ENCODE results near the gene MARK3.
"Not testable (repeated sequence)": the region's sequence is repeated elsewhere in the genome, so short reads cannot be mapped to it uniquely, and the experiment has no call there.

MARK3 gene

GRCh38 chr14:103517174-103517566, 132.0 kb downstream of the MARK3 start:
- no peak for DNase-seq

GRCh38 chr14:103517721-103518421, 132.7 kb downstream of the MARK3 start:
- DNase-seq: no peak

GRCh38 chr14:103518422-103519042, 133.3 kb downstream of the MARK3 start:
- peak; percentile 19 for DNase-seq

DNA sequence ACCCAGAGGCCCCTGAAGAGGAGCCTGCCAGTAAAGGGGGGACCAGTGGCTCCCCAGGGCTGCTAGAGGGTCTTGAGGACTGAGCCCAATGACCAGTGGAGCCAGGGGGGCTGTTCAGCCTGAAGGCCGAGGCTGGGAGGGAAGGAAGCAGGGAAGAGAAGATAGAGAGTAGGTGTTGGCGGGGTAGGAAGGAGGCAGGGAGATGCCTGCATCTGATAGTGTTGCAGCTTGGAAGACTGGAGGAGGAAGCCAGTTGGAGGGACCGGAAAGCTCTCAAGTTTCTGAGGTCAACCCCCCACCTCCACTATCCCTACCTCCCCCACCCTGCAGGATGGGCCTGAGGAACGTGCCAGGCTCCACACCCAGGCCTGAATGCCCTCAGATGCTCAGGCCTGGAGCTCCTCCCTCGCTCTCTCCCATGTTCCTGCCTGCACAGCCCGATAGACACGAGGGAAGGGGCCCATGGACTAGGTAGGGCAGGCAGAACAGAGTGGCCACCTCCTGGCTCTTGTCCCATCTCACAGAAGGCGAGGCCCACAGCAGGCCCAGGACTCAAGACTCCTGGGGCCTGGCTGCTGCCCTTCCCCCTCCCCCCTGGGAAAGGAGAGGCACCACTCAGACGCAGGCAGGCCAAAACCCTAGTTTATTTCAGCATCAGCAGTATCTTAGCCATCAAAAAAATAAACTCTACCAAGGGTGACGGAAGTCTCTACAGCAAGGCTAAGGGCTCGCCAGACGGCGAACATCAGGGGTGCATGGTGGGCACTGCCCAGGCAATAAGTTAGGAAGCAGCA, 134.0 kb downstream of the MARK3 start:
- DNase-seq: no peak

DNA sequence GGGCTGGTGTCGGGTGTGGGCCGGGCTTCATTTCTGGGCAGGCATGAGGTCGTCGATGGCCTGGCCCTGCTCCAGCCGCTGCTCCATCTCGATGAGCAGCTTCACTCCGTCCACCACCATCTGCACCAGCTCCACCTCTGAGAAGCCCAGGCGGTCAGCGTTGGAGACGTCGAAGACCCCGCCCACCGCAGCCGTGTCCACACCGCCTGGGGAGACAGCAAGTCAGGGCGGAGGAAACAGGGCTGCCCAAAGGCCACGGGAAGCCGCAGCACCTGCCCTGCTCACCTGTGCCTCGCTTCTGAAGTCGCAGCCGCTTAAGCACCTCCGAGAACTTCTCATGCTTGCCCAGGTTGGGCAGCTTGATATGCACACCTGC, 134.6 kb downstream of the MARK3 start:
- no peak for DNase-seq

DNA sequence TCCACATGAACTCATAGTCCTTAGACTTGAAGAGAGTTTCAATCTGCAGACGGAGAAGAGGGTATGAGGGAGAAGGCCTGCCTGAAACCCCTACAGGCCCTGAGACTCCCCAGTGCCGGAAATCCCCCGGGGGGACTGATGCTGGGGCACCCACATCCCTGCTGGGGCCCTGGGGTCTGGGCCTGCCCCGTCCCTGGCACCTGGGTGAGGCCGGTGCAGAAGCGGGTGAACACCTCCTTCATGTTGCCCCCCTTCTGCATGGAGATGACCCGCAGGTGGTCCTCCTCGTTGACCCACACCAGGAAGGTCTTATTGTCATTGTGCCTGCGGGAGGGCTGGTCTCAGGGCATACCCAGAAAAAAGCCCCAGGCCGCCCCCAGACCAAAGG, 135.0 kb downstream of the MARK3 start:
- DNase-seq: no peak

DNA sequence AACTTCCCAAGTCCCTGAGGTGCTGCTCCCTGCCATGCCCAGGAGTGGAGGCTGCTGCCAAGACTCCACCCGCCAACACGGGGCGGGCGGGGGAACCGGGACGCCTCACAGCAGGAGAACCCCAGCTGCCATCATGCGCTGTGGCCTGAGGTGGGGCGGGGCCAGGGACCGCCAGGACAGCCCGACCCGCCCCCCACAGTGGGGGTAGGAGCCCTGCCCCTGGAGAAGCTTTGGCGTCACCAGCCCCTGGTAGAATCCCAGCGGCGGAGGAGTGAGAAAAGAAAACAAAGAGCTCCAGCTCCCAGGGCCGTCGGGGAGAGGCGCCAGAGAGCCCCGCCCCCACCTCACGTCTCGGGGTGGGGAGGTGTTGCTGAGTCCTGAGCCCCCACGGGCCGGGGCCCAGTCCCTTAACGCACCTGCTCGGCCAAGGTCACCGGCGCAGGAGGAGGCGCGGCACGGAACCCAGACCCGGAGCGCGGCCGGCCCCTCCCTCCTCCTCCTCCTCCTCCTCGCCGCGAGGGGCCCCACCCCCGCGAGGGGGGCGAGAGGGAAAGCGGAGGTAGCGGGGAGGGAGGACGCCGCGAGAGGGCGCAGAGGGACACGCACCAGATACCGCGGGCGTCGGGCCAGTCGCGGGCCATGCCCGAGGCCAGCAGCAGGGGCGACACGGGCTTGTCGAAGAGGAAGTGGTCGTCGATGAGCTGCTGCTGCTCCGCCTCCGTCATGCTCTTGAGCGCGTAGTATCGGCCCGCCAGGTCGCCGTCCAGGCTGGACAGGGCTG, 135.6 kb downstream of the MARK3 start:
- peak; percentile 67 for DNase-seq

DNA sequence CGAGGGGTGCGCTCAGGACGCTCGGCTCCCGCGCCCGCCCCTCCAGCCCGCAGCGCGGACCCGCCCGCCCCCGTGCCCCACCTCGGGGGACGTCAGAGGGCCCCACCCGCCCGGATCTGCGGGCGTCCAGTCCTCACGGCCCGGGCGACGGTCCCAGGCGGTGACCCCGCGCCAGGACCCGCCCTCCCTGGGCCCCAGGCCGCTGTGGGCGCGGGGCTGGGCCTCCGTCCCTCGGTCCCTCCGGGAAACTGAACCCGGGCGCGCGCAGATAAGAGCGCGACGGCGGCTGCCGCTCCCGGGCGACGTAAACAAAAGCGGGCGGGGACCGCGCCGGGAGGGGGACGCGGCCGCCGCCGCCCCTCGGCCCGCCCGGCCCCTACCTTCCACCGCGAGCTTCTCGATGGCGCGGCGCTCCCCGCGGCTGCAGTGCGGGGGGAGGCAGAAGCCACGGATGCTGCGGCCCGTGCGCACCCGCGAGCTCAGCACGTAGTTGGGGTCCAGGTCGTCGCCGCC, 136.3 kb downstream of the MARK3 start:
- no peak for DNase-seq

GRCh38 chr14:103521951-103522563, 136.8 kb downstream of the MARK3 start:
- no peak for DNase-seq

GRCh38 chr14:103522649-103523574, 137.7 kb downstream of the MARK3 start, which contains the start of gene CKB:
Gene CKB, minus strand, starts transcription at chr14:103522830. Its CDS starts 337 bp downstream, at chr14:103522493.
- DNase-seq: no peak

DNA sequence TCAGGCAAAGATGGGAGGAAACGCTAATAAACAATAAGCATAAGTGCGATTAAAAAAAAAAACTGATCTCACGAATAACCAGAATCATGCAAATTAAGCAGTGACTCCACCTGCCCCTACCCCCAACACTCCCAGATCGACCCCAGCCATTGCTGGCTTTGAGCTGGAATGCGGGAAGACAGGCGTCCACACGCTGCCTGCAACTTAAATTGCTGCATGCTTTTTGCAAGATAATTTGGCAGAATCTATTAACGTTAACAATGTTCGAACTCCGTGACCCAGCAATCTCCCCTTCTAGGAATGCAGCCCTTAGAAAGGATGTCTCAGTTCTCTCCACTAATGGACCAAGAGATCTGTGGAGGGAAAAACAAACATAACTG, 138.3 kb downstream of the MARK3 start:
- DNase-seq: no peak

DNA sequence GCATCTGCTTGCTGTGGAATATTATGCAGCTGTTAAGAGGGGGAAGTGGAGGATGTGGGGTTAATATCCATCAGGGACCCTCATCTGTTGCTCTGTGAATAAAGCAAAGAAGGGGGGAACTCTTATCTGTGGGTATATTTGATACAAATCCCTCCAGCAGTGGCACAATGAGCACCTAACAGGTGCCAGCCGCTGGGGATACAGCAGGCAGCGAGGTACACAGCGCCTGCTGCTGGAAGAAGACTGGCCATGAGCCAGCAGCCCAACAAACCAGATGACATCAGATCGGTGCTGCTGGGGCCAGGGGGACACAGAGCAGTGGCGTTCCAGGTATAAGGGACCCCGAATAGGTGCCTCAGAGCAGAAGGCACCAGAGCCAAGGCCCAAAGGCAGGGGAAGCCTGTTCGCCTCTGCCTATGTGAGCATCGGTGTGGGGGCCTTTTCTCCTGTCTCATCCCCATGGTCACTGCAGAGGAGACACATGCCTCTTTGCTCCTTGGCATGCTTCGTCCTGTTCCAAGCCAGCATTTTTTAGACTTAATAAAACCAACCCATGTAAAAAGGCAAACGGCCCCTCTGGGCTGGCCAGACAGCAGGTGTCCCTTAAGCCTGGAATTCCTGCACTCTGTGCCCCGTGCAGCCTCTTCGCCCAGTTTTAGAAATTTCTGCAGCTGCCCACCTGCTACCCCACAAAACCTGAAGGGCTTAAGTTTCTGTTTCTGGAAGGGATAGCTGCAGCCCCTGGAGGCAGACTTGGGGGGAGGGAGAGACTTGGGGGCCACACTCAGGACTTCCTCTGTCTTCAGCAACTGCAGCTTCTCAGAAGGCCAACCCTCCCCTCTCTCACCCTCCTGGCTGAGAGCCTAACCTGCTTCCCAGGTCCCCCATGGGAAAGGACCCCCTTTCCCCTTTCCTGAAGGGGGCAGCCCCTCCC, 139.1 kb downstream of the MARK3 start:
- DNase-seq: no peak

DNA sequence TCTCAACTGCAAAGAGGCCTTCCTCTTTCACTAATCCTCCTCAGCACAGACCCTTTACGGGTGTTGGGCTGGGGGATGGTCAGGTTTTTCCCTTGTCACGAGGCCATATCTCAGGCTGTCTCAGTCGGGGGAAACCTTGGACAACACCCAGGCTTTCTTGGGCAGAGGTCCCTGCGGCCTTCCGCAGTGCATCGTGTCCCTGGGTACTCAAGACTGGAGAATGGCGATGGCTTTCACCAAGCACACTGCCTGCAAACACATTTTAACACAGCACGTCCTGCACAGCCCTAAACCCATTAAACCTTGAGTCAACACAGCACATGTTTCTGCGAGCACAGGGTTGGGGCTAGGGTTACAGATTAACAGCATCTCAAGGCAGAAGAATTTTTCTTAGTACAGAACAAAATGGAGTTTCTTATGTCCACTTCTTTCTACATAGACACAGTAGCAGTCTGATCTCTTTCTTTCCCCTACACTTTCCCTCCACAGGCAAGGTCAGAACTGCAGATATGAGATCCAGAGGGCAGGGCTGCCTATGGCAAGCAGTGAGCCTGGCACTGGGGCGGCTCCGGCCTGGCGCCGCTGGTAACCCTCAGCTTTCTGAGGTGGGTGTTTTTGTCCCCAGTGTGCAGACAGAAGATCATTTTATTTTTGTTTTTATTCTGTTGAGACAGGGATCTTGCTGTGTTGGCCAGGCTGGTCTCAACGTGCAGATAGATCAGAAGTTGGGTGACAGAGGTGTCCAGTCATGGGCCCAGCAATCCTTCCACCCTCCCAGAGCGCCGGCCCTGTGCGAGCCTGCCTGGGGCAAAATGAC, 140.4 kb downstream of the MARK3 start:
- not testable (repeated sequence) for DNase-seq

- no peak for DNase-seq
These were observed 141.2 kb downstream of the MARK3 start for GRCh38 chr14:103526247-103526913.

GRCh38 chr14:103526914-103527248, 141.7 kb downstream of the MARK3 start:
- no peak for DNase-seq

DNA sequence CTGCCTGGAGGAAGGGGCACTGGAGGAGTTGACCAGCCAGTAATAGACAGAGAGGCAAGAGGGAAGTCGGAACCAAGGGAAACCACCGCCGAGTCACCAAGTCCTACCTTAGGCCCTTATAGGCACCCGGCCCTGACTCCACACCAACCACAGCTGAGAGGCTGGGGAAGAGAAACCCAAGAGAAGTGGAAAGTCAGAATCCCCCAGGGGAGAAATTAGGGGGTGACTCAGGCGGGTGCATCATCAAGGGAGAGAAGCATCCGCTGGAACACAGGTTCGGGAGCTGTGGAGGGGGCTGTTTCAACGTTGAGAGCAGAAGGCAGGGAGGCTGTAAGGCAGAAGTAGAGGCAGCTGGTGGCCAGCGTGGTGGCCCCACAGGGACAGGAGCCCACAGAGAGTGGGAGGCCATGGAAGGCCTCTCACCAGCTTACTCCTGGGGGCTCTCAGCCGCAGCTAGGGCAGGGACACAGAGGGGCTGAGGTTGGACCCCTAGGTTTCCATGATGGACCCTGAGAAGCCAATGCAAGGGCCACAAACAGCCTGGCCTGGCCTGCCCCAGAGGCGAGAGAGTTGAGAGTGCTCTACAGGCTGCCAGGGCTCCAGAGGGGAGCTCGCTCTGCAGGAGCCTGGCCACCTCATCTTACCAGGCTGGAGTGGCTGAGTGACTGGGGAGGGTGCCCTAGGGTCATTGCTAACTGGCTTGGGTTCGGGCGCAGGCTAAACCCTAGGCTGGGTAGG, 142.4 kb downstream of the MARK3 start:
- DNase-seq: peak; percentile 76

DNA sequence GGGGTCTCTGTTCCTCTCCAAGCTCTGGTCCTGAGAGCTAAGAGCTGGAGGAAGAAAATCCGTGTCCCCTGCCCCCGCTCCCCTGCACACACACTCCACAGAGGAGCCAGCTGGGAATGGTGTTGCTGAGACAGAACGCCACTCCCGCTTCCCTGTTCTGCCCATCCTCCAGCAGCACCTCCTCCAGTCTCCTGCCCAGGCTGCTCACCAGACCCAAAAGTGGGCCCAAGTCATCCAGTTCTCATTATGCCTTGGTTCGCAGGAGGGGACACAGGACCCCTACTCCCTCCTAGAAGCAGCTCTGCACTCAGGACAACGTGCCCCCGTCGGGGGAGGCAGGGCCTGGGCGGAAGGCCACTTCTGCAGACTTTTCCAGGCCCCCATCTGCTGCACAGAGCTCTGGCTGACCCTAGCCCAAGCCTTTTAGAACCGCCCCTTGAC, 143.0 kb downstream of the MARK3 start:
- no peak for DNase-seq

All from T1000 (cell line).